Stimulated activated naive CD8-positive, alpha-beta T cell treated with anti-CD3 and anti-CD28 coated beads, Interleukin-15, Interleukin-2, amounts not matched to agents 100 ng/mL and 50 ng/mL, for 24 hours (primary cell): ENCODE results near the gene EIF2D.
"Not testable (repeated sequence)": the region's sequence is repeated elsewhere in the genome, so short reads cannot be mapped to it uniquely, and the experiment has no call there.

ENCODE experiments used
- H3K27ac Mint-ChIP-seq: one replicate; pipeline ENCODE4 v1.8.0; 2021; ENCODE audit warnings: mild to moderate bottlenecking, mixed read lengths
- H3K27me3 Mint-ChIP-seq: one replicate; pipeline ENCODE4 v1.8.0; 2021; ENCODE audit warnings: mixed read lengths
- H3K36me3 Mint-ChIP-seq: one replicate; pipeline ENCODE4 v1.8.0; 2021; ENCODE audit warnings: low read depth, mixed read lengths
- H3K4me1 Mint-ChIP-seq: one replicate; pipeline ENCODE4 v1.8.0; 2021; ENCODE audit warnings: low read depth, mixed read lengths
- H3K4me3 Mint-ChIP-seq: one replicate; pipeline ENCODE4 v1.8.0; 2021; ENCODE audit warnings: mild to moderate bottlenecking, mixed read lengths
- H3K9me3 Mint-ChIP-seq: one replicate; pipeline ENCODE4 v1.8.0; 2021; ENCODE audit warnings: mixed read lengths

EIF2D gene

GRCh38 chr1:206584683-206585082, 27.6 kb downstream of the EIF2D start:
- Mint-ChIP-seq H3K27me3 (no peaks in the 10 kb centered on the region), H3K36me3 (peaks cover 93% of the 10 kb centered on the region), H3K27ac (peak overlapping the region; percentile 78), H3K9me3 (no peaks in the 10 kb centered on the region), H3K4me1 (peaks cover 94% of the 10 kb centered on the region), H3K4me3 (no peak overlapping the region)

GRCh38 chr1:206583707-206584648, 28.3 kb downstream of the EIF2D start:
- H3K27ac Mint-ChIP-seq = peak overlapping the region; percentile 100
- H3K27me3 Mint-ChIP-seq = no peaks in the 10 kb centered on the region
- no peaks in the 10 kb centered on the region for H3K9me3 Mint-ChIP-seq
- peaks cover 94% of the 10 kb centered on the region for H3K4me1 Mint-ChIP-seq
- H3K4me3 Mint-ChIP-seq = peak overlapping the region; percentile 64
- peaks cover 95% of the 10 kb centered on the region for H3K36me3 Mint-ChIP-seq

DNA sequence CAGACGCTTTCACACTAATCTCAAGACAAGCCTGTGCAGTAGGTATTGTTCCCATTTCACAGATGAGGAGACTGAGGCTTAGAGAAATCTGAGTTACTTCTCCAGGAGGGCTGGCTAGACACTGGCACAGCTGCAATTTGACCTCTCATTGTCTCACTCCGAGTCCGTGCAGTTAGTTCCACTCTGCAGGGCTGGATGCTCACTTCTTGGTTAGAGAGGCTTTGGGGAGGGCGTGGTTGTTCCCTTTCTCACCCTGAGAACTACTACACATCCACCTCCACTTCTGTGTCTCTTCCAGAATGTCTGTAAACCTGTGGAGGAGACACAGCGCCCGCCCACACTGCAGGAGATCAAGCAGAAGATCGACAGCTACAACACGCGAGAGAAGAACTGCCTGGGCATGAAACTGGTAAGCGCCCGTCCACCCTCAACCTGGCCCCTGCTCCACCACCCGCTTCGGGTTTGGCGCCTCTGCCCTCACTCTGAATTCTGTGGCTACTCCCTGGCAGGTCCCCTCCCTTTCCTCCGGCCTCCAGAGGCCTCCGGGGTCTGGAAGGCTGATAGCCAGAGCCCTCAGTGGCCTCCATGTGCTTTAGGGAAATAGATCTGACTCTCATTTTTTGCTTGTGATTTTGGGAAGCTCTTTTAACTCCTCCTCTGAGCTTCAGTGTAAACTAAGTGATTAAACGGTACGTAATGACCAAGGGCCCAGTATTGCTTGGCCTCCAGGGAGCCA, 29.1 kb downstream of the EIF2D start:
- Mint-ChIP-seq H3K4me1 (peaks cover 94% of the 10 kb centered on the region), H3K4me3 (peak overlapping the region; percentile 64), H3K9me3 (no peaks in the 10 kb centered on the region), H3K27me3 (no peaks in the 10 kb centered on the region), H3K27ac (peak overlapping the region; percentile 100), H3K36me3 (peaks cover 95% of the 10 kb centered on the region)

GRCh38 chr1:206582537-206582936, 29.7 kb downstream of the EIF2D start:
- peaks cover 92% of the 10 kb centered on the region for H3K36me3 Mint-ChIP-seq
- no peaks in the 10 kb centered on the region for H3K27me3 Mint-ChIP-seq
- H3K27ac Mint-ChIP-seq = peak overlapping the region; percentile 100
- peak overlapping the region; percentile 64 for H3K4me3 Mint-ChIP-seq
- no peaks in the 10 kb centered on the region for H3K9me3 Mint-ChIP-seq
- peaks cover 94% of the 10 kb centered on the region for H3K4me1 Mint-ChIP-seq

- H3K4me1 Mint-ChIP-seq = peaks cover 94% of the 10 kb centered on the region
- H3K9me3 Mint-ChIP-seq = no peaks in the 10 kb centered on the region
- H3K36me3 Mint-ChIP-seq = peaks cover 90% of the 10 kb centered on the region
- H3K27ac Mint-ChIP-seq = peak overlapping the region; percentile 100
- peak overlapping the region; percentile 70 for H3K4me3 Mint-ChIP-seq
- H3K27me3 Mint-ChIP-seq = no peaks in the 10 kb centered on the region
Observed at GRCh38 chr1:206581571-206581981, 30.7 kb downstream of the EIF2D start.

- Mint-ChIP-seq H3K4me1 (peaks cover 96% of the 10 kb centered on the region), H3K36me3 (peaks cover 90% of the 10 kb centered on the region)
- not testable (repeated sequence) for H3K27me3 Mint-ChIP-seq
Observed at GRCh38 chr1:206581114-206581497, 31.2 kb downstream of the EIF2D start.

GRCh38 chr1:206580438-206581113, 31.7 kb downstream of the EIF2D start:
- peak overlapping the region; percentile 100 for H3K27ac Mint-ChIP-seq
- no peaks in the 10 kb centered on the region for H3K27me3 Mint-ChIP-seq
- H3K9me3 Mint-ChIP-seq = no peaks in the 10 kb centered on the region
- peaks cover 97% of the 10 kb centered on the region for H3K4me1 Mint-ChIP-seq
- peak overlapping the region; percentile 70 for H3K4me3 Mint-ChIP-seq
- peaks cover 85% of the 10 kb centered on the region for H3K36me3 Mint-ChIP-seq

More at GRCh38 chr1:206581114-206581497, 31.2 kb downstream of the EIF2D start:
- Mint-ChIP-seq H3K4me3 (peak overlapping the region; percentile 70), H3K27ac (peak overlapping the region; percentile 100)
- H3K9me3 Mint-ChIP-seq = not testable (repeated sequence)

GRCh38 chr1:206579747-206580437, 32.4 kb downstream of the EIF2D start:
- H3K36me3 Mint-ChIP-seq = peaks cover 84% of the 10 kb centered on the region
- H3K4me3 Mint-ChIP-seq = peak overlapping the region; percentile 70

GRCh38 chr1:206578978-206579374, 33.3 kb downstream of the EIF2D start:
- H3K27me3 Mint-ChIP-seq = no peaks in the 10 kb centered on the region
- peaks cover 83% of the 10 kb centered on the region for H3K36me3 Mint-ChIP-seq
- peak overlapping the region; percentile 100 for H3K27ac Mint-ChIP-seq
- no peaks in the 10 kb centered on the region for H3K9me3 Mint-ChIP-seq
- peaks cover 100% of the 10 kb centered on the region for H3K4me1 Mint-ChIP-seq
- H3K4me3 Mint-ChIP-seq = peak overlapping the region; percentile 70

More at GRCh38 chr1:206579747-206580437, 32.4 kb downstream of the EIF2D start:
- Mint-ChIP-seq H3K27me3 (no peaks in the 10 kb centered on the region), H3K9me3 (no peaks in the 10 kb centered on the region), H3K4me1 (peaks cover 99% of the 10 kb centered on the region), H3K27ac (peak overlapping the region; percentile 100)

GRCh38 chr1:206578068-206578977, 33.9 kb downstream of the EIF2D start:
- peaks cover 100% of the 10 kb centered on the region for H3K4me1 Mint-ChIP-seq
- H3K27me3 Mint-ChIP-seq = no peaks in the 10 kb centered on the region
- H3K36me3 Mint-ChIP-seq = peaks cover 82% of the 10 kb centered on the region
- no peaks in the 10 kb centered on the region for H3K9me3 Mint-ChIP-seq
- peak overlapping the region; percentile 70 for H3K4me3 Mint-ChIP-seq
- H3K27ac Mint-ChIP-seq = peak overlapping the region; percentile 100

GRCh38 chr1:206577626-206578025, 34.6 kb downstream of the EIF2D start:
- peak overlapping the region; percentile 70 for H3K4me3 Mint-ChIP-seq
- H3K27me3 Mint-ChIP-seq = no peaks in the 10 kb centered on the region

DNA sequence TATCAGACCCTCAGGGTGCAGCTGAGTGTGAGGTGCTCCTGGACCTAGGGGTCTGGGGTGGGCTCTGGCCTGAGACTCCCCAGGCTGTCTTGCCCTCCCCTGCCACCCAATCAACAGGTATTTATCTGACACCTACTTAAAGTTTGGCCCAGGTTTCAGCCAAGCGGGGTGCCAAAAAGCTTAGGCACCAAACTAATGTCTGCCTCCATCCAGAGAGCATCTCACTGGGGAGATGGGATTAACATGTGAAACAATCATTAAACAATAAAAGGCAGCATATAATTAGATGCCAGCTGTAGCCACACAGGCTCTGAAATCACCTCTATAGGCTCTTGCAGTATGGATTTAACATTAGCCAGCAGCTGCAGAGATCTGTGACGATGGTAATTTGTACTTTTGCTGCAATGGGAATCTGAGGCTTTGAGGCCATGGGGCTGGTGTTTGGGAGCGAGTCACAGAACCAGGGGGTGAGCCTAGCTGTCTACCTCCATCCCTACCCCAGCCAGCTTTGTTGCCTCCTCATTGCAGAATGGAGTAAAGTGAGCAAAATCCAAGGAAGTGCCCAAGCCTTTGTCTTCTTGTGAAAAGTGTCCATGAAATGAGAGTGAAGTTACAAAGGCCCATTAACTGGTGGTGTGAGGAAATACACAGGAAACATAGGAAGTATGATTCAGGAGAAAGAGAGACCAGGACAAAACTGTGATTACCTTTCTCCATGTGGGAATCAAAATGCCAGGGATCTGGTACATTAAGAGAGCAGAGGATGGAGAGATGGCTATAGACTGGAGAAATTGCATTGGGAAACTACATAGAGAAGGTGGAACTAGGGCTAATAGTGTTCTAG, 36.1 kb downstream of the EIF2D start:
- no peaks in the 10 kb centered on the region for H3K27me3 Mint-ChIP-seq
- peak overlapping the region; percentile 100 for H3K27ac Mint-ChIP-seq

More at GRCh38 chr1:206577626-206578025, 34.6 kb downstream of the EIF2D start:
- Mint-ChIP-seq H3K9me3 (no peaks in the 10 kb centered on the region), H3K4me1 (peaks cover 100% of the 10 kb centered on the region), H3K27ac (peak overlapping the region; percentile 100), H3K36me3 (peaks cover 82% of the 10 kb centered on the region)

More for the DNA sequence above, 36.1 kb downstream of the EIF2D start:
- H3K36me3 Mint-ChIP-seq = peaks cover 85% of the 10 kb centered on the region
- peak overlapping the region; percentile 64 for H3K4me3 Mint-ChIP-seq
- peaks cover 100% of the 10 kb centered on the region for H3K4me1 Mint-ChIP-seq
- no peaks in the 10 kb centered on the region for H3K9me3 Mint-ChIP-seq
